Mesendoderm (in vitro differentiated cells): Measurements from ENCODE around the gene ART1. TPM values are rescaled to one million over a fixed set of nuclear protein-coding genes. Genes with fewer than 3 reads are reported as not detected.

Source experiments
- DNase-seq: peaks from one replicate; pipeline ENCODE4 v3.0.0; 2013
- H2AK5ac ChIP-seq: 2 replicates; pipeline ENCODE4 v1.6.1; 2013; ENCODE audit warnings: low read length, inconsistent platforms
- H2BK120ac ChIP-seq: 2 replicates; pipeline ENCODE4 v1.6.1; 2013; ENCODE audit warnings: low read depth, mild to moderate bottlenecking, low read length, moderate library complexity, mixed read lengths
- H2BK15ac ChIP-seq: replicated peaks from 2 replicates; pipeline ENCODE4 v1.6.1; 2013; ENCODE audit warnings: low read depth, mild to moderate bottlenecking, moderate library complexity
- H2BK5ac ChIP-seq: 2 replicates; pipeline ENCODE4 v1.6.1; 2013; ENCODE audit warnings: low read length, inconsistent platforms
- H3K18ac ChIP-seq: 2 replicates; pipeline ENCODE4 v1.6.1; 2013; ENCODE audit warnings: mild to moderate bottlenecking, low read length, mixed read lengths
- H3K23ac ChIP-seq: one replicate; pipeline ENCODE4 v1.6.1; 2013; ENCODE audit warnings: low read length
- H3K27ac ChIP-seq: 2 replicates; pipeline ENCODE4 v1.5.1; 2013; ENCODE audit warnings: low read depth, mild to moderate bottlenecking, inconsistent platforms, low read length, moderate library complexity
- H3K27me3 ChIP-seq: 2 replicates; pipeline ENCODE4 v1.6.1; 2013; ENCODE audit warnings: low read length, control low read depth, mild to moderate bottlenecking, inconsistent platforms; ENCODE audit not compliant: insufficient read depth, poor library complexity
- H3K36me3 ChIP-seq: 2 replicates; pipeline ENCODE4 v1.6.1; 2013; ENCODE audit warnings: low read length, inconsistent platforms; ENCODE audit not compliant: control insufficient read depth, insufficient read depth
- H3K4ac ChIP-seq: one replicate; pipeline ENCODE4 v1.6.1; 2013; ENCODE audit warnings: low read depth, mild to moderate bottlenecking, low read length, moderate library complexity
- H3K4me1 ChIP-seq: 2 replicates; pipeline ENCODE4 v1.6.1; 2013; ENCODE audit warnings: low read depth, low read length, inconsistent platforms; ENCODE audit not compliant: control insufficient read depth
- H3K4me2 ChIP-seq: 2 replicates; pipeline ENCODE4 v1.6.1; 2013; ENCODE audit warnings: low read length
- H3K4me3 ChIP-seq: 2 replicates; pipeline ENCODE4 v1.5.1; 2013; ENCODE audit warnings: mild to moderate bottlenecking, low read length
- H3K56ac ChIP-seq: one replicate; pipeline ENCODE4 v1.6.1; 2013; ENCODE audit warnings: low read length
- H3K79me1 ChIP-seq: 2 replicates; pipeline ENCODE4 v1.6.1; 2013; ENCODE audit warnings: low read length, inconsistent platforms
- H3K79me2 ChIP-seq: 2 replicates; pipeline ENCODE4 v1.6.1; 2013; ENCODE audit warnings: mild to moderate bottlenecking, low read length; ENCODE audit not compliant: control insufficient read depth, insufficient read depth
- H3K9ac ChIP-seq: 2 replicates; pipeline ENCODE4 v1.6.1; 2013; ENCODE audit warnings: low read length, inconsistent platforms
- H4K5ac ChIP-seq: one replicate; pipeline ENCODE4 v1.6.1; 2013; ENCODE audit warnings: low read length
- H4K8ac ChIP-seq: one replicate; pipeline ENCODE4 v1.6.1; 2013; ENCODE audit warnings: low read depth, mild to moderate bottlenecking, control low read depth, low read length, moderate library complexity
- WGBS: extraction: QIAGEN DNeasy Blood & Tissue Kit; methylation state at CpG from one replicate; pipeline ENCODE4 v1.1.7; 2013; ENCODE audit warnings: low lambda C conversion rate, missing lambda C conversion rate; ENCODE audit not compliant: insufficient coverage; ENCODE audit errors: extremely low coverage; 5-methylcytosine and 5-hydroxymethylcytosine counted together
- small RNA-seq: library from polyadenylated mRNA; stranded (forward); fragments of <200 nt; extraction: miRNeasy Mini kit (QIAGEN cat#:217004); gene quantifications from one replicate; pipeline ENCODE3, GENCODE V24; 2013; ENCODE audit not compliant: insufficient read depth

Gene ART1

DNA sequence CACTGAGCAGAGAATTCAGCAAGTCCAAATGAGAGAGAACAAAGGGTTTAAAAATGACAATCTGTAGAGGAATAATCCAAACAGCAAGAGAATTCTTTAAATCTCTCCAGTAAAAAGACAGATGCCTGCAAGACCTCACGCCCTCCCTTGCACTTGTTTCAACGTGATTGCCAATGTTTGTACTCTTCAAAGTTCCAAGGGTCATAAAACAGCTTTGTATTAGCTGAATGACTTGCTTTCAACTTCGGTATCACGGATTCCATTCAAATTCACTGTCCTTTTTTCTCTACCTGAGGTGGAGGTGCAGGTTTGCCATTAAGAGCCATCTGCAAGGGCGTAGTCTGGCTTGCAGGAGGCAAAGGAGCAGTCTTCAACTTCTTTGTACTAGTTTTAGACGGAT lies 67.3 kb downstream of the ART1 start:
- Histone ChIP-seq H4K8ac (no peak overlapping the region), H3K56ac (no peak overlapping the region), H3K79me2 (no peaks in the 10 kb centered on the region), H3K79me1 (no peaks in the 10 kb centered on the region), H2AK5ac (no peak overlapping the region), H3K4me2 (no peak overlapping the region), H3K27me3 (no peaks in the 10 kb centered on the region), H3K4me1 (peaks cover 2% of the 10 kb centered on the region), H2BK15ac (no peak overlapping the region), H2BK120ac (no peak overlapping the region), H3K18ac (no peak overlapping the region), H3K36me3 (peaks cover 2% of the 10 kb centered on the region), H3K23ac (no peak overlapping the region), H2BK5ac (no peak overlapping the region), H3K4me3 (no peak overlapping the region), H3K9ac (no peak overlapping the region), H4K5ac (no peak overlapping the region), H3K4ac (no peak overlapping the region), H3K27ac (no peak overlapping the region)
- WGBS, result no CpG with 5 or more reads among the region's 6 CpGs
- no peak for DNase-seq

Small RNAs within 50 kb of the gene (small RNA-seq; reads per million reads assigned to genes)
- not detected for gene RF00019
